ENCODE data around the gene CAPN14.

GRCh38 chr2:31251018-31251417 is 33.7 kb upstream of the CAPN14 start:
- TF ChIP-seq SP1 (IDR thresholded peaks at IDR 0.05) (no peak), ELF4 (IDR thresholded peaks at IDR 0.05) (no peak), HDGF (IDR thresholded peaks at IDR 0.05; ENCODE audit: borderline replicate concordance) (no peak), TARDBP (IDR thresholded peaks at IDR 0.05) (no peak), FOXM1 (IDR thresholded peaks at IDR 0.05; ENCODE audit: borderline replicate concordance) (no peak), LEF1 (IDR thresholded peaks at IDR 0.05; ENCODE audit: borderline replicate concordance) (no peak), FOXK2 (IDR thresholded peaks at IDR 0.05) (no peak), NFRKB (IDR thresholded peaks at IDR 0.05) (no peak)
